Osteoblast (primary cell): ENCODE measurements around the gene DGKA. TPM values are rescaled to one million over a fixed set of nuclear protein-coding genes. Genes with fewer than 3 reads are reported as not detected.
A peak's percentile ranks its signal among the peaks of the same experiment; 100 is the strongest.
"Not testable (repeated sequence)": the region's sequence is repeated elsewhere in the genome, so short reads cannot be mapped to it uniquely, and the experiment has no call there.

Source experiments
- DNase-seq: peaks from one replicate; pipeline ENCODE4 v3.0.0; 2011; ENCODE audit warnings: low spot score, mixed read lengths; ENCODE audit not compliant: insufficient read length; ENCODE audit errors: missing footprints
- H2AFZ ChIP-seq: 2 replicates; pipeline ENCODE4 v1.6.0; 2011; ENCODE audit warnings: mild to moderate bottlenecking, low read length
- H3K27ac ChIP-seq: 2 replicates; pipeline ENCODE4 v1.5.1; 2011; ENCODE audit warnings: mild to moderate bottlenecking, low read depth, low read length, moderate library complexity
- H3K27me3 ChIP-seq: 2 replicates; pipeline ENCODE4 v1.6.0; 2012; ENCODE audit warnings: mild to moderate bottlenecking, control low read depth, inconsistent platforms, low read length, moderate library complexity; ENCODE audit not compliant: insufficient read depth
- H3K36me3 ChIP-seq: 2 replicates; pipeline ENCODE4 v1.5.1; 2011; ENCODE audit warnings: mild to moderate bottlenecking, low read length, control low read depth, moderate library complexity; ENCODE audit not compliant: insufficient read depth
- H3K4me1 ChIP-seq: 2 replicates; pipeline ENCODE4 v1.5.1; 2011; ENCODE audit warnings: mild to moderate bottlenecking, low read length, control low read depth, moderate library complexity; ENCODE audit not compliant: insufficient read depth
- H3K4me2 ChIP-seq: 2 replicates; pipeline ENCODE4 v1.6.0; 2011; ENCODE audit warnings: mild to moderate bottlenecking, low read length; ENCODE audit not compliant: insufficient read depth
- H3K4me3 ChIP-seq: fragments of 200-600 bp; sonication (generic); 3 replicates; pipeline ENCODE4 v1.5.1; 2012; ENCODE audit warnings: mild to moderate bottlenecking, low read length, inconsistent platforms; ENCODE audit not compliant: insufficient read depth
- H3K79me2 ChIP-seq: 2 replicates; pipeline ENCODE4 v1.6.0; 2012; ENCODE audit warnings: mild to moderate bottlenecking, low read length, control low read depth, inconsistent platforms; ENCODE audit not compliant: insufficient read depth
- H3K9me3 ChIP-seq: 2 replicates; pipeline ENCODE4 v1.5.1; 2011; ENCODE audit warnings: low read depth, low read length, control low read depth
- H4K20me1 ChIP-seq: 2 replicates; pipeline ENCODE4 v1.6.0; 2012; ENCODE audit warnings: mild to moderate bottlenecking, low read length, control low read depth; ENCODE audit not compliant: insufficient read depth
- CTCF ChIP-seq: IDR thresholded peaks from 2 replicates; pipeline ENCODE4 v1.5.1; 2011; ENCODE audit warnings: mild to moderate bottlenecking, low read depth, low read length, moderate library complexity; ENCODE audit errors: extremely low read depth
- total RNA-seq: library from RNA; depleted of rRNA; stranded (reverse); fragments of >200 nt; gene quantifications from 2 replicates; pipeline ENCODE4 v1.2.3, GENCODE V29; 2012

Gene DGKA
- total RNA-seq, 1 donor = 32.6 TPM

GRCh38 chr12:55979069-55979468 is 48.1 kb downstream of the DGKA start:
- H3K4me1 ChIP-seq = peaks cover 16% of the 10 kb centered on the region
- H3K27ac ChIP-seq = no peak overlapping the region
- no peak overlapping the region for H2AFZ ChIP-seq
- H3K9me3 ChIP-seq = no peaks in the 10 kb centered on the region
- H3K4me2 ChIP-seq = no peak overlapping the region
- peaks cover 31% of the 10 kb centered on the region for H3K36me3 ChIP-seq
- DNase-seq = peak; percentile 31
- no peak overlapping the region for H3K4me3 ChIP-seq
- no peak for TF ChIP-seq CTCF
- peaks cover 35% of the 10 kb centered on the region for H4K20me1 ChIP-seq
- H3K27me3 ChIP-seq = no peaks in the 10 kb centered on the region
- peaks cover 82% of the 10 kb centered on the region for H3K79me2 ChIP-seq

GRCh38 chr12:55981882-55982281 is 50.9 kb downstream of the DGKA start:
- peak overlapping the region; percentile 13 for H3K4me2 ChIP-seq
- H3K36me3 ChIP-seq = peaks cover 44% of the 10 kb centered on the region
- DNase-seq, H2AFZ ChIP-seq, H3K27me3 ChIP-seq, H3K9me3 ChIP-seq, H3K4me1 ChIP-seq, H3K27ac ChIP-seq, H3K4me3 ChIP-seq: not testable (repeated sequence)
- peaks cover 55% of the 10 kb centered on the region for H3K79me2 ChIP-seq
- H4K20me1 ChIP-seq = peaks cover 24% of the 10 kb centered on the region

- H3K27me3 ChIP-seq = no peaks in the 10 kb centered on the region
- no peaks in the 10 kb centered on the region for H3K9me3 ChIP-seq
- TF ChIP-seq CTCF = no peak
- no peak for DNase-seq
- peaks cover 7% of the 10 kb centered on the region for H3K4me1 ChIP-seq
- H3K27ac ChIP-seq = no peak overlapping the region
- no peak overlapping the region for H2AFZ ChIP-seq
- no peak overlapping the region for H3K4me3 ChIP-seq
- peaks cover 49% of the 10 kb centered on the region for H3K79me2 ChIP-seq
- peaks cover 24% of the 10 kb centered on the region for H4K20me1 ChIP-seq
- no peak overlapping the region for H3K4me2 ChIP-seq
- peaks cover 44% of the 10 kb centered on the region for H3K36me3 ChIP-seq
These were observed 51.5 kb downstream of the DGKA start for GRCh38 chr12:55982319-55982936.

GRCh38 chr12:55983232-55983842 is 52.4 kb downstream of the DGKA start:
- Histone ChIP-seq H3K9me3 (no peaks in the 10 kb centered on the region), H3K36me3 (peaks cover 46% of the 10 kb centered on the region), H4K20me1 (peaks cover 24% of the 10 kb centered on the region), H3K4me3 (no peak overlapping the region), H2AFZ (no peak overlapping the region), H3K4me2 (no peak overlapping the region), H3K27ac (no peak overlapping the region), H3K4me1 (peaks cover 7% of the 10 kb centered on the region), H3K27me3 (no peaks in the 10 kb centered on the region), H3K79me2 (peaks cover 41% of the 10 kb centered on the region)
- peak; percentile 3 for DNase-seq
- TF ChIP-seq CTCF = no peak
